HG03378 (cell line): ENCODE data around the gene ARID1B.

Source experiments
- ATAC-seq: cut with Tn5 transposase; IDR thresholded peaks from one replicate; pipeline ENCODE4 v1.9.1; 2021; ENCODE audit warnings: mild to moderate bottlenecking, moderate library complexity; ENCODE audit not compliant: unreplicated experiment

The ARID1B gene

GRCh38 chr6:156790711-156791319, 13.6 kb downstream of the ARID1B start:
- ATAC-seq, result no peak

GRCh38 chr6:156791320-156791850, 14.2 kb downstream of the ARID1B start:
- ATAC-seq, result peak; percentile 87

- ATAC-seq, result no peak
Observed at GRCh38 chr6:156793200-156793599, 16.0 kb downstream of the ARID1B start.

DNA sequence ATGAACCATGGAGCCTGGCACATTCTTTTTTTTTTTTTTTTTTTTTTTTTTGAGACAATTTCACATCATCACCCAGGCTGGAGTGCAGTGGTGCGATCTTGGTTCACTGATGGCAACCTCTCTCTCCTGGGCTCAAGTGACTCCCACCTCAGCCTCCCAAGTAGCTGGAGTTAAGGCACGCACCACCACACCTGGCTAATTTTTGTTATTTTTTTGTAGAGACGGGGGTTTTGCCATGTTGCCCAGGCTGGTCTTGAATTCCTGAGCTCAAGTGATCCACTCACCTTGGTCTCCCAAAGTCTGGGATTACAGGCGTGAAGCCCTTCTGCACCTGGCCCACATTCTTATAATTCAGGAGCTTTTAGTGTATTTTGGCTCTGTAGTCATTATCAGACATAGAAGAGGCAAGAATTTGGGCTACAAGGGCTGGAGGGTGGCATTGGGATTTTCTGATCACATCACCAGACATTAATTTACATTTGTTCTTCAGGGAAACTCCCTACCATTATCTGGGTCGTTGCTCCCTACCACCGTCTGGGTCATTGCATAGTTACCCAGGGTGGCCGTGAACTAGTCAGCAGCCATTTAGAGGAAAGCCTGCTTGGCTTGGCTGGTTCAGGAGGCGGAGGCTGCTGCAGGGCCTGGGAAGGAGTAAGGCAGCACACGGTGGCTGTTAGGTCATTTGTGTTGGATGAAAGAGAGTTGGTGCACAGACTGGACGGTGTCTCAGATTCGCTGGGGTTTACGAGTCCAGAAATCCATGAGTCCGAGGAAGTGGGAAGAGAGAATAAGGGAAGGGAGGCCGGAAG, 17.6 kb downstream of the ARID1B start:
- peak; percentile 41 for ATAC-seq

DNA sequence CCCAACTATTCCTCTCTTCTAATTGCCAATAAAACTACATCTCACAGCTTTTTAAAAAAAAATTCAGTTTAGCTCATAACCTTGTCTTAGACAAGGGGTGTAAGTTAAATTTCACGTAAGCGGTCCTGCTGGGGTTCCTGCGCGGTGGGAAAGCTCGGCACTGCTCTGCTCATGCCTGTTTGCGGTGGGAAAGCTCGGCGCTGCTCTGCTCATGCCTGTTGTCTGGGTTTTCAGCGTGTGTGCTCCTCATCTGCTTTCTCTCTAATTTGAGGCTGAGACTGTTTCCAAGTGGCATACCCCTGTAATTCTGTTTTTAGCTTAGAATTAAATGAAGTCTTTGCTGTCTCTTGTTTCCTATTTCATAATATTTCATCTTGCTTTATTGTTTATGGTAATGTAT, 18.6 kb downstream of the ARID1B start:
- no peak for ATAC-seq

GRCh38 chr6:156796627-156797026, 19.4 kb downstream of the ARID1B start:
- ATAC-seq, result no peak

DNA sequence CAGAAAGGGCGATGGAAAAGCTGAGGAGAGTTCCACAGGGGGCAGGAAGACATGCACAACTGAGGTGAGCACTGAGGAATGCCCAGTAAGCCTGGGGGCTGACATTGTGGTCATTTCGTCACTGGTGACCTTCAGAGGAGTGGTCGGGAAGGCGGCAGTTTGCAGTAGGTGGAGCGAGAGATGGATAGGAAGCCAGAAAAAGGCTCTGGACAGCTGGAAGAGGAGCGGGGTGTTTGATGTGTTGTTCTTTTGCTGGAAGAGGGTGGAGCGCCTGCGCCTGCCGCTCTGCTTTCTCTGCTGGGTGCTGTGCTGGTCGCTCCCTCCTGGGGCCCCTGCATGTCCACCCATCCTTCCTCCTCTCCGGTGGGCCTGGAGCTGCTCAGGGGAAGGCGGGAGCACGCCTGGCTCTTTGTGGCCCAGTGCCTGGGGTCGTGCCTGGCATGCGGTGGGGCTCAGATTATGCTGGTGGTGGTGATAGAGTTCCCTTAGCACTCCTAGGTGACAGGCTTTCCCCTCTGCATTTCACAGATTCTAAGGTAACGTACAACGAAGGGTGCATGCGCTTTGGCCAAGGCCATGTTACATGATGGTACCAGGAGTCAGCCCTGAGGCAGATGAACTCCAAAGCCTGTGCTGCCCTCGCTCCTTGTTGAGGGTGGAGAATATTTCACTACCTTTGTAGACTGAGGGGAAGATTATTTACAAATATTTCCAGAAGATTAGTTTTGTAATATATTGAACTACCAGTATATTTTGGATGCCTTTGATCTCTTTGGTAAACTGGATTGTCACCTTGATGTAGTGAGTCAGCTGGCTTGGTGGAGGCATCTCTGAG, 20.9 kb downstream of the ARID1B start:
- no peak for ATAC-seq

- ATAC-seq, result no peak
Observed at GRCh38 chr6:156801712-156802111, 24.5 kb downstream of the ARID1B start.

DNA sequence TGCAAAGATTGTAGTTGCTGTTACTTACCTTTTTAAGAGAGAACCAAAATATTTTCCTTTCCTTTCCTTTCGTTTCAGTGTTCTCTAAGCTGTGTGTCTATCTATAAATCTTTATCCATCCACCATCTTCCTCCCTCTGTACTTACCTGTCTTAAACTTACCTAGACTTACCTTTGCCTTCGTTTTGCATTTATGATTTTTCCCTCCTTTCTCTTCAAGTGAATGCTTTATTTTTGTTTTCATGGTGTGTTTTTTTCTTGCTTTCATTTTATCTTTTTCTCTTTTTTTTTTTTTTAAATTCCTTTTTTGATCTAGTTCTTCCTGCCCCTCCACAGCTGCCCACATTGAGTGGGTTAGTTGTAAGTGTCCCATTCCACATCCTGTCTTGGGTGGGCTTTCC, 26.2 kb downstream of the ARID1B start:
- no peak for ATAC-seq

DNA sequence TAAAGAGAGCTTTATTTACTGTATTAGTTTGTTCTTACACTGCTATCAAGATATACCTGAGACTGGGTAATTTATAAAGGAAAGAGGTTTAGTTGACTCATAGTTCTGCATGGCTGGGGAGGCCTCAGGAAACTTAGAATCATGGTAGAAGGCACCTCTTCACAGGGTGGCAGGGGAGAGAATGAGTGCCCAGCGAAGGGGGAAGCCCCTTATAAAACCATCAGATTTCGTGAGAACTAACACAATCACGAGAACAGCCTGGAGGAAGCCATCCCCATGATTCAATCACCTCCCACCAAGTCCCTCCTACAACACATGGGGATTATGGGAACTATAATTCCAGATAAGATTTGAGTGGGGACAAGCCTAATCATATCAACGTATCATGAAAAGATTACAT, 27.2 kb downstream of the ARID1B start:
- ATAC-seq, result no peak

- no peak for ATAC-seq
Observed at GRCh38 chr6:156806155-156806554, 29.0 kb downstream of the ARID1B start.

- no peak for ATAC-seq
Observed at GRCh38 chr6:156807028-156807427, 29.9 kb downstream of the ARID1B start.

GRCh38 chr6:156807795-156808194, 30.6 kb downstream of the ARID1B start:
- ATAC-seq, result no peak

DNA sequence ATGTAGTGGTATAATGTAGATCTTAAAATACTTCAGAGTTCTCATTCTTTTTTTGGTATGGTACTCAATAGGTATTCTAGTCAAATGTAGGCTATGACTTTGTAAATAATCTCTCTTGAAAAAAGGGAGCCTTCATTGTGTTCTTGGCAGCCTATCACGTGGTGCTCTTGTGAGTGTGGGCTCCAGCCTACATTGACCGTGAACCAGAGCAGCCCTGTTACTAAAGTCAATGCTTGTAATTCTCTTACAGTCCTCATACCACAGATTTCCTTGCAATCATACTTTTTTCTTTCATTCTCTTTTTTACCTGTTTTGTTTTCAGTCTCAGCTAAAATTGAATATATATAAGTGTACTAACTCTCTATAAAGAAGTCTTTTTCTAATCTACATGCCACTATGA, 31.1 kb downstream of the ARID1B start:
- ATAC-seq, result peak; percentile 41

- peak; percentile 89 for ATAC-seq
Observed at GRCh38 chr6:156809034-156809433, 31.9 kb downstream of the ARID1B start.

- ATAC-seq, result no peak
Observed at GRCh38 chr6:156809446-156810178, 32.4 kb downstream of the ARID1B start.

DNA sequence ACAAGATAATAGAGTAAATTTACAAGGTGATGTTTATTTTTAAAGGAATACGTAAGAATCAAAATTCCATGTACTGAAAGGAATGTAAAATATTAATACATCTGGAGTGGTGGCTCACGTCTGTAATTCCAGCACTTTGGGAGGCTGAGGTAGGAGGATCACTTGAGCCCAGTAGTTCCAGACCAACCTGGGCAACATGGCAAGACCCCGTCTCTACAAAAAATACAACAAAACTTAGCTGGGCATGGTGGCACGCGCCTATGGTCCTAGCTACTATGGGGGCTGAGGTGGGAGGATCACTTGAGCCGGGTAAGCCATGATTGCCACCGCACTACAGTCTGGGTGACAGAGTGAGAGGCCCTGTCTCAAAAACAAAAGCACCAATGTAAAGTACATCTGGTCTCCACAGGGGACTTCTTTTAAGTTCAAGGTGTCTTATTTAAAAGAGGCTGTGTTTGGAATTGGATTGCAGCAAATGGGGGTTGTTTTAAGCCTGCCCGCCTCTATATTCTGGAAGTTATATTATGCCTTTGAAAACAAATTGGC, 36.9 kb downstream of the ARID1B start:
- ATAC-seq, result no peak

DNA sequence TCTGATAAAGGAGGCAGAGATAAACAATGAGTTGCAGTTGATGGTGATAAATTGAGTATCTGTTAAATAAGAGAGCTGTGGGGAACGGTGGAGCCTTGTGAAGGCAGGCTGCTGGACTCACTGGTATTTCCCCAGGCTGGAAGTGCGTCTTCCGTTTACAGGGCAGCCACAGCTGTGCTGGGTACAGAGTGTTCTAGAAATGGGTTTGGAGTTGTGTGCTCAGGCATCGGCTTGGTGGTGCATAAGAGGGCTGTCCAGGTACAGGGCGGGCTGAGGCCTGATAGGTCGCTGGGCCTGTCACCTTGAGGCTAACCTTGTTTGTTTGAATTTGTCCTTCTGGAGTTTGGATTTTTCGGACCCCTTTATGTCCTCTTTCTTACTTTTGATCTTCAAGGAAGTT, 39.3 kb downstream of the ARID1B start:
- no peak for ATAC-seq

DNA sequence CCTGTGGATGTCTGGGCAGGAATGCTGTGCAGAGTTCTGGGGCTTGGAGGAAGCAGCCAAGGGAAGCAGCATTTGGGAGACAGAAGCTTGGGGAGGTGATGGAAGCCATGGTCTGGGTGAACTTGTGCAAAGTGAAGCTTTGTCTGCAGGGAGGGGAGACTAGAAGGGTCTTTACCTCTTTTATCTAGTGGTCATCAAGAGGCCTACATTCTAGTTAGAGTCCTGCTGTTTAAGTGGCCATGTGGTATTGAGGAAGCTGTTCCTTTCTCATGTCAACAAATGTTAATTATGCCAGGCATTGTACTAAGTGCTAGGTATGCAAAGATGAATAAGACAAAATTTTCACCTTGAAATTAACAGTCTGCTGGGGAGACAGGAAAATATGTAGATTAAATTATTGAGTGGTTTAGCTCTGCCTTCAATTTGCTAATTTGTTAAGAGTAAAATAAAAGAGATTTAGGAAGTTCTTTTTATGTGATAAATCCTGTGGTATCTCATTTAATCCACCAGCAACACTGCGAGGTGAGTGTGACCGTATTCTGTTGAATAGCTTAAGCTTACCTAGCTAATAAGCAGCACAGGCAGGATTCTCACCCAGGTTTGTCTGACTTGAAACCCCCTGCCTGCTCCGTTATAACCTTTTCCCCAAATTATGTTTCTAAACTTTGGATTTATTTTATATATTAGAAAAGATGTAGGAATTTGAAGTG, 43.1 kb downstream of the ARID1B start:
- no peak for ATAC-seq

DNA sequence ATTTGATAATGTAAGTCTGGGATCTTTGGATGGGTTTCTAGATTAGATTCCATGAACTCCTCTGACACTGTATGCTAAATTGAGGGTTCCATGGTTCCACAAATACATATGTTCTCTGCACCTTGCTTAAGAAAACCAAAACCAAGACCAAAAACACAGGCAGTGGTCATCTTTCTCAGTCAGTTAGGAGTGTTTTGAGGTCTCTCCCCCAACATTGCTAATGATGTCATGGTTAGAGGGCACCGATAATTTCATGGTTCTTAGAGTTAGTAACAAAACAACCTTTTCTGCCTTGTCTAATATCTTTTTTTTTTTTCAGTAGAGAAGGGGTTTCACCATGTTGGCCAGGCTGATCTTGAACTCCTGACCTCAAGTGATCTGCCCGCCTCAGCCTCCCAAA, 44.5 kb downstream of the ARID1B start:
- no peak for ATAC-seq
